GM13976 (cell line): Measurements from ENCODE around the gene FKBP9.

Experiments
- DNase-seq: peaks from one replicate; pipeline ENCODE4 v3.0.0; 2012; ENCODE audit warnings: low spot score
- CTCF ChIP-seq: IDR thresholded peaks from 2 replicates; pipeline ENCODE4 v1.5.1; 2012; ENCODE audit warnings: borderline replicate concordance, mild to moderate bottlenecking; ENCODE audit not compliant: insufficient read depth; ENCODE audit errors: extremely low read depth, missing control alignments, control extremely low read depth
- in situ Hi-C: fragments of 300-500 bp; cut with MboI; formaldehyde crosslinking; loops from one replicate; pipeline ENCODE4 v1.12.0; 2022; ENCODE audit warnings: low sequenced_read_pairs, mixed read lengths, inconsistent platforms; ENCODE audit not compliant: unreplicated experiment

FKBP9 gene

GRCh38 chr7:33054261-33054964, 97.2 kb downstream of the FKBP9 start:
- no peak for TF ChIP-seq CTCF
- DNase-seq, result no peak
- in situ Hi-C loops, result no loop called here

- in situ Hi-C loops, result no loop called here
- no peak for DNase-seq
- no peak for TF ChIP-seq CTCF
Measured at GRCh38 chr7:33055158-33055557, 97.9 kb downstream of the FKBP9 start.
